NK-92 (cell line): ENCODE data around the gene ENOSF1.
"Not testable (repeated sequence)": the region's sequence is repeated elsewhere in the genome, so short reads cannot be mapped to it uniquely, and the experiment has no call there.

Experiments
- DNase-seq: peaks from one replicate; lab custom pipeline; 2025; ENCODE audit not compliant: unreplicated experiment; lab: John Stamatoyannopoulos, UW

Gene ENOSF1, protein sequence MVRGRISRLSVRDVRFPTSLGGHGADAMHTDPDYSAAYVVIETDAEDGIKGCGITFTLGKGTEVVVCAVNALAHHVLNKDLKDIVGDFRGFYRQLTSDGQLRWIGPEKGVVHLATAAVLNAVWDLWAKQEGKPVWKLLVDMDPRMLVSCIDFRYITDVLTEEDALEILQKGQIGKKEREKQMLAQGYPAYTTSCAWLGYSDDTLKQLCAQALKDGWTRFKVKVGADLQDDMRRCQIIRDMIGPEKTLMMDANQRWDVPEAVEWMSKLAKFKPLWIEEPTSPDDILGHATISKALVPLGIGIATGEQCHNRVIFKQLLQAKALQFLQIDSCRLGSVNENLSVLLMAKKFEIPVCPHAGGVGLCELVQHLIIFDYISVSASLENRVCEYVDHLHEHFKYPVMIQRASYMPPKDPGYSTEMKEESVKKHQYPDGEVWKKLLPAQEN

DNA sequence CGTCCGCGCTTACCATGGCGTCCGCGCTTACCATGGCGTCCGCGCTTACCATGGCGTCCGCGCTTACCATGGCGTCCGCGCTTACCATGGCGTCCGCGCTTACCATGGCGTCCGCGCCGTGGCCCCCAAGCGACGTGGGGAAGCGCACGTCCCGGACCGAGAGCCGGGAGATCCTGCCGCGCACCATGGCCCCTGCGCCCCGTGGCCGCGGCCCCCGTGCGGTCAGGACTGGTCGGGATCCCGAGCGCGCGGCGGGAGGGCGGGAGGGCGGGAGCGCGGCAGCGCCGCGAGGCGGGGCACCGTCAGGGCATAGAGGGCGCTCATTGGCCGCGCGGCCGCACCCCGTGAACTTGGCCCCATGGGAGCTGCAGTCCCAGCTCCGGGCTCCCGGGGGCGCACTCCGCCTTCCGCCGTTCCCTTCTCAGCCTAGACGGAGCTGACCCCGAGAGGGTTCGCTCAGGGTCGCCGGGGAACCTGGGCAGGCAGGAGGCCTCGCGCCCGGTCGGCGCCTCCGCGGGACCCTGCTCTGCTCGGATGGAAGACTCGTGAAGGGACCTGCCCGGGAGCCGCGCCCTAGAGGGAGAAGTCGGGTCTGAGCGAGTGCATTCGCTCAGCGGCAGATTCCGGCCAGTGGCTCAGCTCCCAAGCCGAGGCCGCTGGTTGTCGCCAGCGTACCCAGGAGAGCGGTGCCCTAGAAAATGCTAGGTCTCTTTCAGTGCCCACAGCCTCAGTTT, at the start of gene ENOSF1:
Gene ENOSF1 (minus strand): TSS at position 230 of the 734 bp plus-strand sequence. CDS start 43 bp downstream, at position 187.
- DNase-seq, result no peak

DNA sequence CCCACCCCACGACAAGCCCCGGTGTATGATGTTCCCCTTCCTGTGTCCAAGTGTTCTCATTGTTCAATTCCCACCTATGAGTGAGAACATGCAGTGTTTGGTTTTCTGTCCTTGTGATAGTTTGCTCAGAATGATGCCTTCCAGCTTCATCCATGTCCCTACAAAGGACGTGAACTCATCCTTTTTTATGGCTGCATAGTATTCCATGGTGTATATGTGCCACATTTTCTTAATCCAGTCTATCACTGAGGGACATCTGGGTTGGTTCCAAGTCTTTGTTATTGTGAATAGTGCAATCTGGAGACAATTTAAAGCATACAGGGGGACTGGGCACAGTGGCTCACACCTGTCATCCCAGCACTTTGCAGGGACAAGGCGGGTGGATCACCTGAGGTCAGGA, 47.4 kb upstream of the ENOSF1 start:
- DNase-seq, result not testable (repeated sequence)

DNA sequence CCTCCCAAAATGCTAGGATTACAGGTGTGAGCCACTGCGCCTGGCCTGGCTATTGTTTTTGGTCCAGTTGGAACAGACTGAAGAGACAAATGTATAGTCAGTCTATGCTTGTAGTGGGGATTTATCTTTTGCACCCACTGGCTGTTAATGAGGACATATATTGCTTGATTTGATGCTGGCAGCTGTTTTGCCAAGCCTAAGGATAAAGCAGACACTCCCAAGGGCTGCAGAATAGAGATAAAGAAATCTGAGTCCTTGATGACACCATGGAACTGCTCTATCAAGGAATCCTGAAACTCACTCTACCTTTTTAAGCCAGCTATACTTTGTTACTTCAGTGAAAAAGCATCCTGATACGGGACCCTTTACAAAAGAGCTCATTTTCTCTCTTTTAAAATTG, 43.1 kb upstream of the ENOSF1 start:
- DNase-seq, result no peak

DNA sequence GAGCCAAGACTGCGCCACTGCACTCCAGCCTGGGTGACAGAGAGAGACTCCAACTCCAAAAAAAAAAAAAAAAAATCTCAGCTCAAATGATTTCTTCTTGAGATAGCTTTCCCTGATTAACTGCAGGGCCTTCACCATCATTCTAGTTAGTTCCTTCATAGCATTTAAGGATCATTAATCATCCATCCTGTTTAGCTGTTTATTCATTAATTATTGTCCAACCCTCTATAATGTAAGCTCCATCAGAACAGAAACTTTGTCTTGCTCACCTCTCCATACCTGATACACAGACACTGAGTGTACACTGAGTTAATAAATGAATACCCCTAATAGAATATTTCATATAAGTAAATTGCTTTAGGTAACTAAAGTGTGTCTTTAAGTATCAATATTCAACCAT, 42.2 kb upstream of the ENOSF1 start:
- DNase-seq, result no peak

DNA sequence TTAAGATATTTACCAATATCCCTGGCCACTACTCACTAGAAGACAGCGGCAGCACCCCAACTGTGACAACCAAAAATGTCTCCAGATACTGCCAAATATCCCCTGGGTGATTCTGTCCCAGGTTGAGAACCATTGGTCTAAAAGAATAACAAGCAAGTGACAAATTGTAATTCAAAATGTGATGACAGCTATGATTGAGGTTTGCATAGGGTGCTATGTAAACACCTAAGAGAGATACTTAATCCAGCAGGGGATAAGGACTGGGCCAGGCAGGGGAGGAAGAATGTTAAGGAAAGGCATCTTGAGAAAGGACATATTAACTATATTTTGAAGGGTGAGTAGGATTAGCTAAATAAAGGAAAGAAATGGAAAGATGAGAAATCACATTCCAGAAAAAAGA, 38.0 kb upstream of the ENOSF1 start:
- DNase-seq, result no peak

DNA sequence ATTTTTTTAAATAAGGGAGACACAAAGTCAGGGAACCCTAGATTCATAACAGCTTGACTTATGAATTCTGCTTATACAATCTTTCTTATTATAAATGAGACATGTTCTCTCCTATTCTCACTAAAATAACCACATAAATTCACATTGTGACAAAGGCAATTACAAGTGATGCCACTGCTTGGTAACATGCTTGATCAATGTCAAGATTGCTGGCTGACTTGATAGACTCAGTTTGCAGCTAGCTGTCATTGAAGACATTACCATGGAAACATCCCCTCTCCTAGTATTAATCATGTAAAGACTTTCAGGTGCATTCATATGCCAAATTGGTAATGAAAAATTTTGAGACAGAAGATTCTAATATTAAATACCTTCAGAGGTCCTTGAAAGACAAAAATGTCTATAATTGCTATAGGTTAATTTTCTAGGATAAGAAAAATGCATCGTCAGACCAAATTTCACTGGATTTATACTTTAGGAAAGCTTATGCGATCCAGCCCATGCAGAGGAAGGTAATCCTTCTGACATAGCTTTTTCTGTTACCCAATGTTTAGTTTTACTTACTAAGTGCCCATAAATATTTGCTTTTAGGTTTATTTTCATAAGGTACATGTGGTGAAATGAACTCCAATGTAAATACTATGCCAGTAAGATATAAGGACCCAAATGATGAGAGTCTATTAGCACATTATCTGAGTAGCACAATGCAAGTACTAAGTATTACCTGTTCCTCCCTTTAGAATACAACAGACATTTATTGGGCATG, 32.6 kb upstream of the ENOSF1 start:
- DNase-seq, result no peak

DNA sequence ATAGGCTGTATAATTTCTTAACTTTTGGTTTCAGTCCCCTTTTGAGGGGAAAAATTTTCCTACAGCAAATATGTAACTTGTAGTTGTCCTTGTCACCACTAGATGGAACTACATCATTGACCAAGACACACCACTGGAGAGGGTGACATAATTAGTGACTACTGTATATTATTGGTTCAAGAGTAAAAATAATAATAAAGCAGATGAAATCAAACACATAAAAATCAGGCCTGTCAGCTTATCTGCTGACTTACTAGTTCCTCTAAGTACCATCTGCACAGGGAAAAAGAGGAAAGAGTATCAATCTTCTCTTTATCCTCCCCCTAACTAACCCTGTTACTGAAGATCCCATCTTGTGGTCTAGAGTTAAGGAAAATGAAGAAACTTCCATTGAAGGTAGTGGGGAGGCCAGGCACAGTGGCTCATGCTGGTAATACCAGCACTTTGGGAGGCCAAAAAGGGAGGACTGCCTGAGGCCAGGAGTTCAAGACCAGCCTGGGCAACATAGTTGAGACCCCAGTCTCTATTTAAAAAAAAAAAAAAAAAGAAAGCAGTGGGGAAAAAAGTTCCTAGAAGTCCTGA, 29.6 kb upstream of the ENOSF1 start:
- no peak for DNase-seq

DNA sequence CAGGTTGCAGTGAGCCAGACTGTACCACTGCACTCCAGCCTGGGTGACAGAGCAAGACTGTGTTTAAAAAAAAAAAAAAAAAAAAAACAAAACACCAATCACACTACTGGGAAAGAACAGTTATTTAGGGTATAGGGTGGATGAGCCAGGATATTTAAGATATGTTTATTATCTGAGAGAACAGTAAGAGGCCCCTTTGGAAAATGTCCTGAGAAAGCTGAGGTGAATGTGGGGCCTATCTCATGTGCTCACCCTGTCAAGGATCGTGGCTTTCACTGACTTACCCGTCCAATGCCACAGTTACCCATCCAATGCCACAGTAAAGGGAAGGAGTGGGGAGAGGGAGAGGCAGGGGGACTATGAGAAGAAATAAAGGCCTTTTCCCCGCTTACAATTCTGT, 19.9 kb upstream of the ENOSF1 start:
- DNase-seq, result no peak

DNA sequence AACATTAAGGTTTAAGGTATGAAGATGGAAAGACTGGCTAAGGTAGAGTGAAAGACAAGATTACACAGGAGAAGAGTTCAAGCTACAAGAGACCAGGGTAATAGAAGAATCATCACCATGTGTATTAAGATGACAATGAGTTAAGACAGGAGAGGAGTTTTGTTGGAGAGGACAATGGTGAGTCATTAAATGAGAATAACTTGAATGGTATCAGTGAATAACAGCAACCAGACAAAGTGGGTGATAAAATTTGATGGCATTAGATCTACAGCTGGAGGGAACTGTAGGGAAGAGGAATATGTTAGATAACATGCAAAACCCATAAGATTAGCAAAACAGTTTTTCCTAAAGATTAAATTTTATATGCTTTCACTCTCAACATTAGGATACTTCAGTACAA, 18.8 kb upstream of the ENOSF1 start:
- no peak for DNase-seq

DNA sequence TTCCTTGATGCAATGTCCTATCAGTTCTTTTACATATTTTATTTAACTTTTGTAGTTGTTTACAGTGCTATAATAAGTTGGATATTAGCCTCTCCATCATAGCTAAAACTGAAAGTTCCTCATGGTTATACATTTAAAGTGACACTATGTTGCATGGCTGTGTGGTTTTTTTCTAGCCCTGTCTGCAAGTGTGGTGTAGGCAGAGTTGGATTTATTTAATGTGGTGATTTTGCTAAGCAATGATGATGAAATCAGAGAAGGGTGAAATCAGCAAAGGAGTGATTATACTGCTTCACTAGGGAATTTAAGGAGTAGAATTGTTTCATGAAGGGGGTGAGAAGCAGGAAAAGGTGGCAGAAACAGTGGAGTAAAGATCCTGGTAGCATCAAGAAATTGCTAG, 18.3 kb upstream of the ENOSF1 start:
- no peak for DNase-seq

DNA sequence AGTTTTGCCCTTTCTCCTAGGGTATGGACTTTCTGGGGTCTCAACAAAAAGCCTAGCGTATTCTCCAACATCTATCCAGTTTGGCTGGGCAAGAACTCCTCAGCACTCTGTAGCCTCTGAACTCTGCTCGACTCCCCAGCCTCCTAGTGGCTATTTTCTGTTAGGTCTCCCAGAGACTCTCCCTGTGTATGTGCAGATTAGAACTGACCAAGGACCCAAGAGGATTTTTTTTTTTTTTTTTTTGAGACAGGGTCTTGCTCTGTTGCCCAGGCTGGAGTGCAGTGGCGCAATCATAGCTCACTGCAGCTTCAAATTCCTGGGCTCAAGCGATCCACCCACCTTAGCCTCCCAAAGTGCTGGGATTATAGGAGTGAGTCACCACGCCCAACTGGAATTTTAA, 17.7 kb upstream of the ENOSF1 start:
- not testable (repeated sequence) for DNase-seq

DNA sequence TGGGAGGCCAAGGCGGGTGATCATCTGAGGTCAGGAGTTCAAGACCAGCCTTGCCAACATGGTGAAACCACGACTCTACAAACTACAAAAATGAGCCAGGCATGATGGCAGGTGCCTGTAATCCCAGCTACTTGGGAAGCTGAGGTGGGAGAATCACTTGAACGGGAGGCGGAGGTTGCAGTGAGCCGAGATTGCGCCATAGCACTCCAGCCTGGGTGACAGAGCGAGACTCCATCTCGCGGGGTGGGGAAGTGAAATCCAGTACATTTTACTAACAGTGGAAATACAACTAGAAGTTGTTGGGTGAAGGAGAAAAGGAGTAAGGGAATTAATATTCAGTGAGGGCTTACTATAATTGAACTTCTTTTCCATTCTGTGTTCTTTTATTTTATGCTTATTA, 13.2 kb upstream of the ENOSF1 start:
- no peak for DNase-seq

DNA sequence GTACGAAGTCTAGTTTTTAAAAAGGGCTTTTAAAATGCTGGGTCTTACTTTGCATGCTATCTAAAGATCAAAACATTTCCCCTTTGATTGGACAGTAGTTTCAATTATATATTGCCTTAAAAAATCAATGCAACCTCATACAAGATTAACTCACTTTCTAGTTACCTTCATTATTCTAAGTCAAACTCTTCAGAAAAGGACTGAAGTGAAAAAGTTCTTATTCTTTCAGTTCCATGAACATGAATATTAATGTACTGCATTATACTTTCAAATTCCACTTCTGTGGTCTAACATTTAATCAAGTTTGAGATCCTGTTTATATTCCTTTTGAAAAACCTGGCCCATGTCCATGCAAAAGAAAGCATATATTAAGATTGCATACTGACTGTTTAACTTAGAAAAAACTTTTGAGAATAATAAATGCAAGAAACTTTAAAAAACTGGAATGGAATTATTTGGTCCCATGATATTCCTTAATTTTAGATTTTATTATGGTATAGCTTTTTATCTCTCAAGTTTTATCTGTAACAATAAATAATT, 11.2 kb upstream of the ENOSF1 start:
- DNase-seq, result no peak

DNA sequence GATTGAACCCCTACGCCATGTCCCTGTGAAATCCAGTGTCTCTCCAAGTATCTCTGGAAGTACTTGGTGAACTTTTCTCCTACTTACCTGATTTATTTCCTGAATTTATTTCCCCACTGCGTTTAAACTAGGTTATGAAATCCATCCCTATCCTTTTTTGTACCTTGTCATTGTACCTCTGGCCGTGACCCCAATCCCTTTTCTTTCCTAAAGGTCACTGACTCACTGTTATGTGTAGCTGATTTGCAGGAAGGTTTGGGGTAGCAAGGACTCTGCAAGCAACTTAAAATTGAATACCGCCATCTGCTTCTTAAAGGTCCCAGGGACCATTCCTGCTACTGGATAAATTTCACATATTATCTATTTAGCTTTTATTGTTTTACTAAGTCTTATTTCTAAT, 4.6 kb upstream of the ENOSF1 start:
- DNase-seq, result no peak

DNA sequence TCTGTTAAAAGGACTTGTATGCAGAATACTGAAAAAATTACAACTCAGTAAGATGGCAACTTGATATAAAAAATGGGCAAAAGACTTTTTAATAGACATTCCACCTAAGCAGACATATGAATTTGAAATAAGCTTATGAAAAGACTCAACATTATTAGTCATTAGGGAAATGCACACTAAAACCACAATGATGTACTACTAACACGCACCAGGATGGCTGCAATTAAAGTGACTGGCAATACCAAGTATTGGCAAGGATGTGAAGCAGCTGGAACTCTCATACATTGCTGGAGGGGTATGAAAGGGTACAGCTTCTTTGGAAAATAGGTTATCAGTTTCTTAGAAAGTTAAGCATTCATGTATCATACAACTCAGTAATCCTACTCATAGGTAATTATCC, 3.2 kb upstream of the ENOSF1 start:
- DNase-seq, result no peak

DNA sequence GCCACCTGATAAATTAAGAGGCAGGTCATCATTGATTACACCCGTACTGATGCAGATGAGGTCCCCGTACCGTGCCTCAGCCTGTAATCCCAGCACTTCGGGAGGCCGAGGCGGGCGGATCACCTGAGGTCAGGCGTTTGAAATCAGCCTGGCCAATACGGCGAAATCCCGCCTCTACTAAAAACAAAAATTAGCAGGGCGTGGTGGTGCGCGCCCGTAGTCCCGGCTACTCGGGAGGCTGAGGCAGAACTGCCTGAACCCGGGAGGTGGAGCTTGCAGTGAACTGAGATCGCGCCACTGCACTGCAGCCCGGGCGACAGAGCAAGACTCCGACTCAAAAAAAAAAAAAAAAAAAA, 683 bp upstream of the ENOSF1 start:
- no peak for DNase-seq

DNA sequence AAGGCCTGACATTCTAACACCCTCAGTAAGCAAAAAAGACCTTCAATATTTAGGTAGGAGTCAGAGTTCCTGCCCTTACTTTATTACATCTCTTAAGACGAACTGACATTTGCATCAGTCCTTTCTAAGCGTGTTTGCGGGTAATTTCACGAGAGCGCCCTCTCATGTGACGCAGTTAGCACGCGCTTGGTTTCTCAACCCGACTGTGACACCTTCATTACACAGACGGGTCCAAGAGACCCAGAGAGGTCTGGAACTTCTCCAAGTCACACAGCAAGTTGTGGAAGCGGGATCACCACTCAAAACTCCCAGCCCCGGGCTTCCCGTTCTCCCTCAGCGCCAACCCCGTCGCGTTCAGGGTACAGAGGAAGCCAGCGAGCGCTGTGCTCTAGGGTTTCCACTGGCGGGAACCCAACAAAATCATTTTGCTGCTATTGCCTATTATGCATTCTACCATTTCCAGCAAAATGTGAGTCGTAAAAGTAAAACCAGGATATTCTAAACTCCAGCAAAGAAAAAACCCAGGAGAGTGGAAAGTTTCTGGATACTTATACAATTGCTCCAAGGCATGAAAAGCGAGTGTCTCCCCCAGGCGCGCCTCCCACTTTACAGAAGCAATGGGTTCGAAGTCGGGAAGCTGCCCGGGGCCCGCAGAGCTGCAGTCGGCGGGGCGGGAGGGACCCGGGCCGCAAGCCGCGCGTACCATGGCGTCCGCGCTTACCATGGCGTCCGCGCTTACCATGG, 601 bp downstream of the ENOSF1 start:
- DNase-seq, result no peak

DNA sequence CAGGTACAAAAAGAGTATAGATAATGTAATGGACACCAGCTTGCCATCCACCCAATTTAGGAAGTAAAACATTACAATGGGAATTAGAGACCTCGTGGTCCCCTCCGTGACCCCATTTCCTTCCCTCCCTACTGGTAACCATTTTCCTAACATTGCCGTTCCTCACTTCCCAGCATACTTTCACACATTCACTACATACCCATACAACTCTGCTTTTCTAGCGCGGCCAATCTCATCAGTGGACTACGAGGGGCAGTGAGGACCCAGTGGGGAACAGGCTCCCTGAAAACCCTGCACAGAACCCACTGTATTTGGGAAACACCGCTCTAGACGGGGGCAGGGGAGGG, 1.1 kb downstream of the ENOSF1 start:
- DNase-seq, result no peak

DNA sequence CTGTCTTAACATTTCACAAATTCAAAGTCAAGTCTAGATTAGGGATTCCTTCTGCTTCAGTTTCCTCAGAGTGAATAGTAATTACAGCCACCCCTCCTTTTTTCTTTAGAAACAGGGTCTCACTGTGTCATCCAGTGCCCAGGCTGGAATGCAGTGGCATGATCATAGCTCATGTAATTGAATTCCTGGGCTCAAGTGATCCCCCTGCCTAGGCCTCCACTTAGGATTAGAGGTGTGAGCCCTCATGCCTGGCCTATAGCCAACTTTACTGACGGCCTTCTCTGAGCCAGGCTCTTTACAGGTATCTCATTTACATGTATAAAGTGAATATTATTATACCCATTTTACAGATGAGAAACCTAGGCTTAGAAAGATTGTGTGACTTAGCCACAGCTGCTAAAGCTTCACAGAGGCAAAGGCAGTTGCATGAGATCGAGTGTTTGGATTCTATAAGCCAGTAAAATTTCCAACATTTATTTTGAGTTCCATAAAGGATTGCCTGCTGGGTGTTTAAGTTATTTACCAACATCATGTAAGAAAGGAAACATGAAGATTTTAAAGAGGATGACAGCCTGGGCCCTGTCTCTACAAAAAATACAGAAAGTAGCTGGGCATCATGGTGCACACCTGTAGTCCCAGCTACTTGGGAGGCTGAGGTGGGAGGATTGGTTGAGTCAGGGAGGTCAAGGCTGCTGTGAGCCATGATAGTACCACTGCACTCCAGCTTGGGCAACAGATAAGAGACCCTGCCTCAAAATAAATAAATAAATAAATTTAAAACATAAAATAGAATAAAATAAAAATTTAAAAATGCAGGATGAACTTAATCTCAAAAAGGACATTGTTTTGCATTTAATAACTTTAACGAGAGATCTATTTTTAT, 1.8 kb downstream of the ENOSF1 start:
- DNase-seq, result no peak

DNA sequence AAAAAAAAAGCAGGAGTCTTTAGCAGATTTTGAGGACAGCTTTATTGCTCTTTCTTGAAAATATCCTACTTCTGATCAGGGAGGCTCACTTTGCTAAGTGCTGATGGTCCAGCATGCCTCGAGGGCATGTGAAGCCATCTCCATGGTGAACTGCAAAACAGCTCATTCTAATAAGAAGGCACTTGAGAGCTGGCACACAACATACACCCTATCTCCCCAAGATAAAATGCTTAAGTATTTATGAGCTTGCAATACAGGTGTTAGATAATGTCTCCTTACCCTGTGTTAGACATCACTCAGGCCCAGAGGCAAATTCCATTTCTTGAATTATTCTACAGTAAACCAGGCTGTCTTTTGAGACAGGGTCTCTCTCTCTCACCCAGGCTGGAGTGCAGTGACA, 2.7 kb downstream of the ENOSF1 start:
- no peak for DNase-seq
